ENCODE data around the gene PLVAP.

Gene PLVAP, protein sequence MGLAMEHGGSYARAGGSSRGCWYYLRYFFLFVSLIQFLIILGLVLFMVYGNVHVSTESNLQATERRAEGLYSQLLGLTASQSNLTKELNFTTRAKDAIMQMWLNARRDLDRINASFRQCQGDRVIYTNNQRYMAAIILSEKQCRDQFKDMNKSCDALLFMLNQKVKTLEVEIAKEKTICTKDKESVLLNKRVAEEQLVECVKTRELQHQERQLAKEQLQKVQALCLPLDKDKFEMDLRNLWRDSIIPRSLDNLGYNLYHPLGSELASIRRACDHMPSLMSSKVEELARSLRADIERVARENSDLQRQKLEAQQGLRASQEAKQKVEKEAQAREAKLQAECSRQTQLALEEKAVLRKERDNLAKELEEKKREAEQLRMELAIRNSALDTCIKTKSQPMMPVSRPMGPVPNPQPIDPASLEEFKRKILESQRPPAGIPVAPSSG

DNA sequence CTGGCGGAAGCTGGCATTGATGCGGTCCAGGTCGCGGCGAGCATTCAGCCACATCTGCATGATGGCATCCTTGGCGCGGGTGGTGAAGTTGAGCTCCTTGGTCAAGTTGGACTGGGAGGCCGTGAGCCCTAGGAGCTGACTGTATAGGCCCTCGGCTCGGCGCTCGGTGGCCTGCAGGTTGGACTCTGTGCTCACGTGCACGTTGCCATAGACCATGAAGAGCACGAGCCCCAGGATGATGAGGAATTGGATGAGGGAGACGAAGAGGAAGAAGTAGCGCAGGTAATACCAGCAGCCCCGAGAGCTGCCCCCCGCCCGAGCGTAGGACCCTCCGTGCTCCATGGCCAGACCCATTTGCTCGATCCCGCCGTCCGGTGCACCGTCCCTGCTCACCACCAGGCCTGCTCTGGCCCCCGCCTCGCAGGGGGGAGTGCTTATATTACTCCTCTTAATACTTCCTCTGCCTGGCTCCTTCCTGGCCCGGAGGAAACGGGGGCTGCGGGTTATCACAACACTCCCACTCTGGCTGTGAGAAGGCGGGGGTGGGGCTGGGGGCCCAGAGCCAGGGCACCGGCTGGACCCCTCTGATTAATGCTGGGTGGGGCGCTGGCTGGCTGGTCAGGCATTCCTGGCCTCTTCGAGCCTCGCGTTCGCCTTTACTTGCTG is at the start of gene PLVAP:
PLVAP (minus strand) TSS at position 408 of the 666 bp plus-strand sequence; CDS start at position 354, 54 bp downstream.
- no peak for DNase-seq

DNA sequence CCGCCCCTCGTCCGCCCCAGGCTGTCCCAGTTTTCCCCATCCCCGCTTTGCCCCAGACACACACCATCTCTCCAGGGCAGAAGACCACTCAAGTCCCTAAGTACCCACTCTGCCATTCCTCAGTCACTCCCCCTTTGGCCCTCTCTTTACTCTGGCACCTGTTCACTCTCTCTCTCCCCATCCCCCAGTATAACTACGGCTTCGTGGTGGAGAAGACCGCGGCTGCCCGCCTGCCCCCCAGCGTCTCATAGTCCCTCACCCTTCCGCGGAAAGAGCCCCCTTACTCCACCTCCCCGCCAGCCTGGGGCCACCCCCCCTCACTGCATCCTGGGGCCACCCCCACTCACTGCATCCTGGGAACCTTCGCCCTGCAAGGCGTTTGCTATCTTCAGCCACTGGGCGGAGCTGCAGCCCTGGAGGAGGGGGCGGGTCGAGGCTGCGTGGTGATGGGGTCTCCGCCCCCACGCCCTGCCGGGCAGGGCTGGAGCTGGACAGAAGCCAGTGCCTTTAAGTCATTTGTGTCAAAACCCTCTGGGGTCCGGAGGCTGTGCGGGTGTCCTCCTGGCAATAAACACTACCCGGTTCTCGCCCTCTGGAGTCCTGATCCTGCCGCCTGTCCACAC is 47.7 kb upstream of the PLVAP start:
- peak; percentile 54 for DNase-seq

DNA sequence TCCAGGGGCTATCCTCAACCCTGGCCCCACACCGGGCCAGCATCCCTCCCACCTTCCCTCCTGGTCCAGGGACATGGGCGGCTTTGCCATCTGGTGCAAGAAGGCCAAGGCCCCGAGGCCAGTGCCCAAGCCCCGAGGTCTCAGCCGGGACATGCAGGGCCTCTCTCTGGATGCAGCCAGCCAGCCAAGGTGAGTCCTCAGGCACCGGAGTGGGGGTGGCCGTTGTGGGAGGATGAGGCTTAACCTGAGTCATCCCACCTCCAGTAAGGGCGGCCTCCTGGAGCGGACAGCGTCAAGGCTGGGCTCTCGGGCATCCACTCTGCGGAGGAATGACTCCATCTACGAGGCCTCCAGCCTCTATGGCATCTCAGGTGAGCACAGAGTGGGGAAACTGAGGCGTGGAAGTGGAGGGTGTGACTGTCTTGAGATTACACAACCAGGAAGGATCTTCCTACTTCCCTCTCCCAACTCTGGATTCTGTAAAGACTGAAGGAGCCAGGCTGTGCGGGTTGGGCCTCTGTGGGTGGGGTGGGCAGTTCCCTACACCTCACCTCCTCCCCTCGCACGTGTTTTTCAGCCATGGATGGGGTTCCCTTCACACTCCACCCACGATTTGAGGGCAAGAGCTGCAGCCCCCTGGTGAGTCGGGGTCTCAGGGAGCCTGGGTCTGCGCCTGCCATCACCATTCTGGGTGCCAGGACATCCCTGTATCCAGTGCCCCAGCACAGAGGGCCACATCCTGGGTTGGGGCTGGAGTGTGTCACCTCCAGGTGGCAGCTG is 46.5 kb upstream of the PLVAP start:
- DNase-seq = no peak

DNA sequence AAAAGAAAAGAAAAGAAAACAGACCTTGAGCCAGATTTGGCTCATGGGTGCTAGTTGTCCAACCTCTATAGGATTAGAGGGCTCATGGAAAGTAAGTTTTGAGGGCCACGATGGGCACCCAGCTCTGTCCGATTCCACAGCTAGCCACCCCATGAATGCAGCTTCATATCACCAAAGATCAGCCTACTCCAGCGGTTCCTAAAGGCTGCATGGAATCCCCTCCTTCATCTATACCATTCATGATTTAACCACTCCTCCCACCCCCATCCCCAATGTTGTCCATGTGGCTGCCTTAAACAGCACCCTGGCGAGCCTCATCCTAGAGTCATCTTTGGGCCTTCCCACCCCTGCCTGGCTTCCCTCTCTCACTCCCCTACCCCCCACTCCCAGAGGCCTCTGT is 44.8 kb upstream of the PLVAP start:
- DNase-seq = no peak

DNA sequence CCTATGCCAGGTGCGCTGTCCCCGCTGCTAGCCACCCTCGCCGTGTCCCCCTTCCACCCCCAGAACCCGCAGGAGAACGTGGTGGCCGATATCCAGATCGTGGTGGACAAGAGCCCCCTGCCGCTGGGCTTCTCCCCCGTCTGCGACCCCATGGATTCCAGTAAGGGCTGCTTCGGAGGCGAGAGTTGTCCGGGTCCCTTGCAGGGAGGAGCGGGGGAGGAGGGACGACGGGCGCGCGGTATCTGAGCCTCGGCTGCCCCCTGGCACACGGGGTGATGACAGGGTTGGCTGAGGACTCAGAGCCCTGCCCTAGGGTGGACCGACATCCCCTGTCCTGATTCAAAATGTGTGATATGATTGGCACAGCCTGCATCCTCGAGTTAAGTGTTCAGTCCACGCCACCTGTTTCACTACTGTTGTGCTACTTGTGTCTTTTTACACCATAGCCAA is 43.4 kb upstream of the PLVAP start:
- DNase-seq = peak; percentile 52

DNA sequence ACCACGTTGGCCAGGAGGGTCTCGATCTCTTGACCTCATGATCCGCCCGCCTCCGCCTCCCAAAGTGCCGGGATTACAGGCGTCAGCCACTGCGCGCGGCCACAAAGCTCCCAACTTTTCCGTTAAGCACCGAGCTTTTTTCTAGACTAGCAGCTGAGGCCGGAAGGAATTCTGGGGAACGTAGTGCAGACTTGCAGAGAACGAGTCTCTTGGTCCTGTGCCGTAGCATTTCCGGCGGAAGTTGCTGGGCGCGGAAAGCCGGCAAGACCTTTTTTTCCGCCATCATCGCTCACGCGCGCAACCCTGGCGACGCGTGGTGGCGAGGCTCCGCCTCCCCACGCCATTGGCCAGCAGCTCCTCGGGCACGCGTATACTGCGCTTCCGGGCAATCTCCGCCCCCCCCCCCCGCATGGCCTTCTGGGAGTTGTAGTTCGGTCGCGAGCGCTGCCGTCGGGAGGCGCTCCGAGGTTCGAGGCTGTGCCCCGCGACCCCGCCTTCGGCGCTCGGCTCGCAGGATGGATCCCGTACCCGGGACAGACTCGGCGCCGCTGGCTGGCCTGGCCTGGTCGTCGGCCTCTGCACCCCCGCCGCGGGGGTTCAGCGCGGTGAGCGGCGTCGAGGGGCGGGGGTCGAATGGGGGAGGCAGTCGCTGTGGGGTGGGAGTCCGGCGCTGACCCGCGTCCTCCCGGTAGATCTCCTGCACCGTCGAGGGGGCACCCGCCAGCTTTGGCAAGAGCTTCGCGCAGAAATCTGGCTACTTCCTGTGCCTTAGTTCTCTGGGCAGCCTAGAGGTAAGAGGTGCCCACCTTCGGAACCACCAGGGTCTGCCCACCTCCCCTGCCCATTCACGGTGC is 42.7 kb upstream of the PLVAP start, which contains the start of gene MVB12A:
MVB12A (plus strand) TSS at position 427 of the 854 bp plus-strand sequence; CDS start at position 516, 89 bp downstream.
- DNase-seq = peak; percentile 97

DNA sequence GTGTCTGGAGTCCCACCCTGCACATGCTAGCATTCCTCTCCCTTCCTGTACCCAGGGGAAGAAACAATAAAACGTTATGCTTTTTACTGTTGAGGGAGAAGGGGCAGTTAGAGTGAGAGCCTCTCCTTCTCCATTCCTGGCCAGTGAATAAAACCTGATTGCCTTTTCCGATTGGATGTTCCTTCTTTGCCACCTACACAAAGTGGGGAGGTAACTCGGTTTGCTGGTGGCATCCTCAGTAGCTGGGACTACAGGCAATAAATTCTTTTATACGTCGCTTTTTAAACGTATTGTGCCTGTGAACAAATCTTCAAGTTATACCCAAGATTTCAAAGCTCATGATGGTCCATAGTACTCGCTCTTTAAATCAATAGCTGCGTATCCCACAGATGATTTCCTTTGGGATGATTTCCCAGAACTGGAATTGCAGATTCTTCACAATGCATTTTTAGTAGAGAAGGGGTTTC is 42.0 kb upstream of the PLVAP start:
- DNase-seq = no peak

DNA sequence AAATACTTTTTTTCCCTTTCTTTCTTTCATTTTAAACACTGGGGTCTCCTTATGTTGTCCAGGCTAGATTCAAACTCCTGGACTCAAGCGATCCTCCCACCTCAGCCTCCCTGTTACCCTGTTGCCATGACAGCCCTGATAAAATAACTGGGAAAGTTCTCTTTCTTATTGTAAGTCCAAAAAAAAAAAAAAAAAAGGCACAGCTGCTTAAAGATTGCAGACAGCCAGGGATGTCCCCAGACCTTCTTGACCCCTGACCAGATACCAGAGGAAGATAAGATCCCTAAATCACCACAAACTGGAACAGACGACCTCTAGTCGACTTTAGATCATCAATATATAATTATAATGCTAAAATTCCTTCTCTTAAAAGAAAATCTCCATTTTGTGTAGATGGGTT is 41.6 kb upstream of the PLVAP start:
- no peak for DNase-seq

DNA sequence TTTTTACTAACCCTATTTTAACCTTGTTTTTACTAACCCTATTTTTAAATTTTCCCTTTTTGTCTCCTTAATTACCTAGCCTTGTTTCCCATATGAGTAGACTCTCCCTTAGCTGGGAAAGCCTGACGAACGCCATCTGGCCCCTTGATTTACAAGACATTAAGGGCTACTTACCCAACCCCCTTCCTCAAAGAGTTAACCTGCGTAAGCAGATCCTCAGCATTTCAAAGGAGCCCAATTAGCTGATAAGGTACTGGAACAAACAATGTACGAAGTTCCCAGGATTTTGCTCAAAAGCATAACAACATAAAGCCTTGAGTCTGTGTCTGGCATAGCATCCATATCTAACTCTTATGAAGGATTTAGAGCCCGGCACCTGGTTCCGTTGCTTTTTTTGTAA is 38.0 kb upstream of the PLVAP start:
- no peak for DNase-seq

DNA sequence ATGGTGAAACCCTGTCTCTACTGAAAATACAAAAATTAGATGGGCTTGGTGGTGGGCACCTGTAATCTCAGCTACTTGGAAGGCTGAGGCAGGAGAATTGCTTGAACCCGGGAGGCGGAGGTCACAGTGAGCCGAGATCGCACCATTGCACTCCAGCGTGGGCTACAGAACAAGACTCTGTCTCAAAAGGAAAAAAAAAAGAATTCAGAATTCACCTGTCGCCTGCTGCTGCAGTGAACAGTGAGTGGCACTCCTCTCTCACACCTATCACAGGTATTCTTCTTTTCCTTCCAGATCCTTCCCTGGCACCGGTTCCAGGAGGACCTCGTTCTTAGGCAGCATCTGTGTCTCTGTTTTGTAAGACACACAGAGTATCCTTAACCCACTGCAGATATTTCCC is 37.0 kb upstream of the PLVAP start:
- no peak for DNase-seq

DNA sequence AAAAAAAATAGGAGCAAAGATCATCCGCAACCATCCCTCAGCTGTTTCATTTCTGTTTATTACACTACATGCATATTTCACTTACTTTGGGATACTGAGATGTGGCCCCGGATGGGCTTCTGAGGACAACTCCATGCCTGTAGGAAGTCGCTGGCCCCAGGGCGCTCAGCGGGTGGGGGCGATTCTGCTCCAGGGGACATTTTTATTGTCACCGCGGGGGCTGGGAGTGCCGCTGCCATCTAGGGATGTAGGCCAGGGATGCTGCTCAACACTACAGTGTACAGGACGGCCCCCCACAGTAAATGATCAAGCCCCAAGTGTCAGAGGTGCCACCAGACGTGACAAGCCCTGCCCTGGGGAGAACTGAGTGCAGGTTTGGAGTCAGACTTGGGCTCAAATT is 34.7 kb upstream of the PLVAP start:
- no peak for DNase-seq

DNA sequence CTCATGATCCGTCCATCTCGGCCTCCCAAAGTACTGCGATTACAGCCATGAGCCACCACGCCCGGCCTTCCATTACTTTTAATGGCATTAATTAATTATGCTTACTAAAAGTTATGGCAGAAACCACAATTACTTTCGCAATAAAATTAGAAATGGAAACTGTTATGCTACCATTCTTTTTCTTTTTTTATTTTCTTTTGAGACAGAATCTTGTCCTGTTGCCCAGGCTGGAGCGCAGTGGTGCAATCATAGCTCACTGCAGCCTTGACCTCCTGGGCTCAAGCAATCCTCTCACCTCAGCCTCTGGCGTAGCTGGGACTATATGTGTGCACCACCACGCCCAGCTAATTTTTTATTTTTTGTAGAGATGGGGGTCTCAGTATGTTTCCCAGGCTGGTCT is 32.8 kb upstream of the PLVAP start:
- DNase-seq = no peak

DNA sequence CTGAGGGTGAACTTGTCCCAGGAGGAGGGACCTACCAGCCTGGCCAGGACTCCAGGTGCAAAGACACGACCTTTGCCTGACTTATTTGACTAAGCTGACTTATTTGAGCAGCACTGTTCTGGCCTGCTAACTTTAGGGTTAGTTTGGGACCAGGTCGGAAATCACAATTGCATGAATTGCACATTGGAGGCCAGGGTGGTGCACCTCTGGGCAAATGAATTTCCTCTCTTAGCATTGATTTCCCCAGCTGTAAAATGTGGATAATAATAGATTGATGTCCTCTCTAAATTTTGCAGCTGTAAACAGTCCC is 29.7 kb upstream of the PLVAP start:
- DNase-seq = no peak

DNA sequence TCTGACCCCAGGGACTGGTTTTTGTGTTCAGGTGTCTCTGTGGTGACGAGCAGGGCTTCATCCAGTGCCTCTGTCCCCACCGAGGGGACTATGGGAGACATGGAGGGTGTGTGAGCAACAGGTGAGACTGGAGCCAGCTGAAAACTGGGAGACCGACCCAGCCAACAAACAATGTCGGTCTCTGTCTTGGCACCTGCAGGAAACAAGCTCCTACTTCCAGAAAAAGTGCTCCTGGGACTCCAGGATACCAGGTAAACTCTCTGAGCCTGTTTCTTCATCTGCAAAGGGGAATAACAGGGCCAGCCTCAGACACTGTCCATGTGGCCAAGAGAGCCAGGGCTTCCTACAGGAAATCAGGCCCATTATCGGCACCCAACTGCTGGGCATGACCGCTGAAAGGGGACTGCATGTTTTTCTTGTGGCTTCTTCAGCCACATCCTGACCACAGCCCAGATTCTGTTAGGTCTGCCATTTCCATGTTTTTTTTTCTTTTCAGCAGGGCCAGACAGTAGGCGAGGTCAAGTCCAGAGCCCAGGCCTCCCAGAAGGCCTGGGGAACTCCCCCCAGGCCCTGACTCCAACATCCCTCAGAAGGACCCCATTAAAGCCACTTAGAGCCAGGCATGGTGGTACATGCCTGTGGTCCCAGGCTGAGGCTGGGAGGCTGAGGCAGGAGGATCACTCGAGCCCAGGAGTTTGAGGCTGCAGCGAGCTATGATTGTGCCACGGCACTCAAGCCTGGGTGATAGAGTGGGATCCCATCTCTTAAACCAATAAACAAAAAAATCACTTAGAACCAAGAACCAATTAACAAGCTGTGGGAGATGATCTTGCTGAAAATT is 29.1 kb upstream of the PLVAP start:
- DNase-seq = no peak

DNA sequence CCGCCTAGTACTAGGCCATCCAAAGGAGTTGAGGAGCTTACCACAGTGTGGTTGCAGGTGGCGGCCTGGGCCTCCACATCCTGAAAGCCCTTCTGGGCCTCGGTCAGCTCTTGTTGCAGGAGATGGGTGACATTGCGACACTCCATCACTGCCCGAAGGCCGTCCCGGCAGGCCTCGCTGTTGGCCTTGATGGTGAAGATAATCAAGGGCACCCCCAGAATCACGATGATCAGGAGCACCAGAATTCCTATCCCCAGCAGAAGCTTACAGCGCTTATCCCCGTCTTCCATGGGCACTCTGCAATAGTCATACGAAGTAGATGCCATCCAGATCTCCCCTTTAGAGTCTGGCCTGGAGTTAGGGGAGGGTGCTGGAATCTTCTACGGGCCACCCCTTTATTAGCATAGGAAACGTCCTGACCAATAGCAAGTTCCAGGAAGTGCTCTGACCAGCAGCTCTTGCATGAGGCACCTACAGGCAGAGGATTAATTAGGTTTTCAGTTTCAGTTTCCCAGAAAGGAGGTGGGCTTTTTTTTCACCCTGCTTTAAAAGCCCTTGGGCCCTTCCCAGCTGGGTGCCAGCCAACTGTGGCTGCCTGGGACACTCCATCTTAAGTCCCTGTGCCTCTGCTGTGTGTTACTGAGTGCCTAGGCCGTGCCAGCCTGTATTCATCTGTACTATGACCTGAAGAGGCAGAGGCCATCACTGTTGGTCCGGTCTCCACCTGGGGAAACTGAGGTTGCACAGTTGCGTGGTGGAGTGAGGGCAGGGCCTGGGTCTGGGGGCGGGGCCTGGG is 28.3 kb upstream of the PLVAP start, which contains the start of gene BST2:
BST2 (minus strand) TSS at position 381 of the 796 bp plus-strand sequence; CDS start at position 326, 55 bp downstream.
- DNase-seq = peak; percentile 67

DNA sequence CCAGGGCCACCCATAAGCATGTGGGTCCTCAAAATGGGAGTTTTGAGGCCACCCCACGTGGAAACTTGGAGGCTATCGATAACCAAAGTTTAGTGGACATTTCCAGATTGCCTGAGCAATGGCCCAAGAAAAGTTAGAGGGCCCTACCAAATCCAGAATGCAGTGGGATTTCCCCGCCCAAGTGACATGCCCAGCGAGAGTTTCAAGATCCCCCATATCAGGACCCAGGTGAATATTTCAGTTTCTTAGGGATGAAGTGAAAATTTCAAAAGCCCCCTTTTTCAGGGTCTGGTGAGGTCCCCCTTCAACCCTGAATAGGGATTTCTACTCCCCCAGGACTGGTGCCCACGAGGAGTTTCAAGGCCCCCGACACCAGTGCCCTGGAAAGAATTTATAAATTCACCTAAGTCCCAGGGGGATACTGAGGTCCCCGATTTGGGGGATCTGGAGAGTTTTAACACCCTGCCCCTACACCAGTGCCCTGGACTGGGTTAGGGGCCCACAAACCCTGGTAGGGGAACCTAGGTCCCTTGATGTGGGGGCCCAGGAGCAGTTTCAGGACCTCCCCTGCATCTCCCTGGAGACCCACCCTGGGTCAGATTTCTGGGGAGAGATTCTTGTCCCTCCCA is 27.6 kb upstream of the PLVAP start:
- no peak for DNase-seq

DNA sequence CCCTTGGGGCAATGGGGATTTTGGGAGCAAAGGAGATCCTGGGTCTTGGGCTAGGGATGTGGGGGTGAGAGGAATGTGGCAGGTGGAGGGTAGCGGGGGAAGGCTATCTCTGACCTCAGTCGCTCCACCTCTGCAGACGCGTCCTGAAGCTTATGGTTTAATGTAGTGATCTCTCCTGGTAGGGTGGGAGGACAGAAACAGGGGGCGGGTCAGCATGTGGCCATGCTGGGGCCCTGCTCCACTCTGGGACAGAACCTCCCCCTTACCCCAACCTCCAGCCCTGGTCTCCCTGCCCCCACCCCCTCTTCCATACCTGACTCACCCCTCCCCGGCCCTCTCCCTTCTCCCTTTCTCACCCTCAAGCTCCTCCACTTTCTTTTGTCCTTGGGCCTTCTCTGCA is 26.9 kb upstream of the PLVAP start:
- DNase-seq = no peak

DNA sequence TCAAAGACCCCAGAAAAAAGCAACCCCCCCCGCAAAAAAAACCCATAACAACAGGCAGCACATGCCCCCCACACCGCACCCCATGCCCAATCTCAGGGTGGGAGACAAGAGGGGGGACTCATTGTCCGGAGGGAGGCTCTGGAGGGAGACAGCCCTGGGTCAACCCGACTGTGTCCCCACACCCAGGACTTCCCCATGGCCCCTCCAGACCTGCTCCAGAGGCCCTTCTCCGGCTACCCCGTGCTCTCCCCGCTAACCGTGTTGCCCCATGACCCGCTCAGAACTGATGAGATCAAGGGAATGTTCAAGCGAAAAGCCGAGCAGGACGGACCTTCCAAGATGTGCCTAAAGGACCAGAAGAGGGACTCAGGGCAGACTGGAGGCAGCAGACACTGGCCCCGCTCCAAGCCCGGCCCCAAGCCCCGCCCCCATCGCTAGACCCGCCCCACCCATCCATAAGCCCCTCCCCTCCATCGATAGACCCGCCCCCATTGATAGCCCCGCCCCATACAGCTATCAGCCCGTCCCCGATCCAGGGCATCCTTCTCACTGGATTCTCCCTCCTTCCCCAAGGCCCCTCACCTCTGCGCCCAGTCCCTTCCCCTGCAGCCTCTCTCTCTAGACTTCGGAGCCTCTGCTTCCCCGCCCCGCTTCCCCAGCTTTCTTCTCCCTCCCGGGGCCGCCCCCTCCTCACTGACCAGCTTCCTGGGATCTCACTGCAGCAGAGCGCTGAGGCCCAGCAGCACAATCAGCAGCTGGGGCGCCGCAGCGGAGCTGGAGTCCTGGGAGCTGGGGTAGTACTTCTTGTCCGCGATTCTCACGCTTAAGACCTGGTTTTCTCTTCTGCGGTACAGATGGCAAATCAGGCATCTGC is 26.1 kb upstream of the PLVAP start:
- DNase-seq = peak; percentile 53
